ENCODE measurements around the gene EFNA1. TPM values are rescaled to one million over a fixed set of nuclear protein-coding genes. Genes with fewer than 3 reads are reported as not detected.

EFNA1 gene
- total and polyA plus RNA-seq, 2 of the 13 experiments (the other 11 are each of a cell fraction or from before 2014, with no cell fraction given) = 81.8 to 874 TPM

DNA sequence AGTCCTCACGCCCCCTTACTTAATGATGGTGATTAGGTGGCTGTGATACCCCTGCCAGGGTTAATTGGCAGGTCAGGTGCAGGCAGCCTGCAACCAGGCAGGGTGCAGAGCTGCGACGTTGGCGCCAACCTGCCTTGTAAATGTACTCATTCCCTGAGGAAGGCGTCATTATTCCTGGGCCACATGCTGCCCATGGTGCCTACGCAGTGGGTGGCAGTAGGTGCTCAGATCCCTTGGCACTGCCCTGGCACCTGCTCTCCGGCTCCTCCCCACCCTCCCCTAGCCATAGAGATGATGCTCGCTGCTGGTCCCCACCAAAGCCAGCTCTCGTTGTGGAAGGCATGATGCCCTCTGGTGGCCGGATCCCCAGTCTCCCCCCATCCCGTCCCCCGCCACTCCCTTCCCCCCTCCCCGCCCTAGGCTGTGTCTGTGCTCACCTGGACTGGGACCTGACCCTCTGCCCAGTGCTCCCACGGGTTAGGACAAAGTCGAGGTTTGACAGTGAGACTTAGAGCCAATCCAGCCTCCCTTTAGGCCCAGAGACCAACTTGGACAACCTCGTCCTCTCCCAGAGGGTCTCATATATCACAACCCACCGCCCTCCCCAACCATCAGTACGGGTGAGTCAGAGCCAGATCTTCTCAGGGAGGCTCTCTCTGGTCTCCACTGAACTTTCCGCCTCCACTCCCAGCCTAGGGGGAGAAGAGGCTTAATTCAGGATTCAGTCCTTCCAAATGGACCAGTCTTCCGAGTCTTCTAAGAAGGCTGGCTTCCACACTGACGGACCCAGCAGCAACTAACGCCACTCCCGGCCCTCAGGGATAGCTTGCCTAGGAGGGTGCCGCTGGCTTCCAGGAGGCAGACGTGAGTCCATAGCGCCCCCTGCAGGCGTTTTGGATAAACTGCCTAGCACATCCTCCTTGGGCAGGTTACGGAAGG lies 39.8 kb downstream of the EFNA1 start (continued):
- TF ChIP-seq ZNF749 (CRISPR knock-in tag; IDR thresholded peaks at IDR 0.05; ENCODE audit: borderline replicate concordance) (no peak), ZBTB8A (CRISPR knock-in tag; IDR thresholded peaks at IDR 0.05; ENCODE audit: borderline replicate concordance, low read depth) (no peak), SNAI1 (CRISPR knock-in tag; IDR thresholded peaks at IDR 0.05; ENCODE audit: borderline replicate concordance) (no peak), KLF6 (CRISPR knock-in tag; IDR thresholded peaks at IDR 0.05) (no peak; the same call in 1 of the 2 replicates), KDM2A (CRISPR knock-in tag; IDR thresholded peaks at IDR 0.05; ENCODE audit: borderline replicate concordance, low read depth) (peak; percentile 93), ZBTB3 (CRISPR knock-in tag; IDR thresholded peaks at IDR 0.05; ENCODE audit: borderline replicate concordance, low read depth) (no peak), ZBTB42 (CRISPR knock-in tag; IDR thresholded peaks at IDR 0.05) (no peak), ELF1 (CRISPR knock-in tag; IDR thresholded peaks at IDR 0.05) (no peak; the same call in 1 of the 2 replicates), GATA4 (IDR thresholded peaks at IDR 0.05; ENCODE audit: borderline replicate concordance, low read depth) (no peak), ZNF101 (CRISPR knock-in tag; IDR thresholded peaks at IDR 0.05; ENCODE audit: borderline replicate concordance, low read depth) (no peak), SIX1 (CRISPR knock-in tag; IDR thresholded peaks at IDR 0.05; ENCODE audit: borderline replicate concordance) (no peak), ZNF136 (CRISPR knock-in tag; IDR thresholded peaks at IDR 0.05; ENCODE audit: low read depth) (no peak), RFX3 (CRISPR knock-in tag; IDR thresholded peaks at IDR 0.05) (no peak), ZSCAN31 (CRISPR knock-in tag; IDR thresholded peaks at IDR 0.05; ENCODE audit: low read depth) (peak; percentile 68; the same call in 1 of the 2 replicates), PCBP2 (optimal IDR thresholded peaks at IDR 0.05; ENCODE audit: low read depth, low read length, poor library complexity, severe bottlenecking) (no peak), MED8 (CRISPR knock-in tag; IDR thresholded peaks at IDR 0.05; ENCODE audit: insufficient replicate concordance) (no peak), MAFG (CRISPR knock-in tag; IDR thresholded peaks at IDR 0.05) (no peak)
- TF ChIP-seq, protein P1, sequence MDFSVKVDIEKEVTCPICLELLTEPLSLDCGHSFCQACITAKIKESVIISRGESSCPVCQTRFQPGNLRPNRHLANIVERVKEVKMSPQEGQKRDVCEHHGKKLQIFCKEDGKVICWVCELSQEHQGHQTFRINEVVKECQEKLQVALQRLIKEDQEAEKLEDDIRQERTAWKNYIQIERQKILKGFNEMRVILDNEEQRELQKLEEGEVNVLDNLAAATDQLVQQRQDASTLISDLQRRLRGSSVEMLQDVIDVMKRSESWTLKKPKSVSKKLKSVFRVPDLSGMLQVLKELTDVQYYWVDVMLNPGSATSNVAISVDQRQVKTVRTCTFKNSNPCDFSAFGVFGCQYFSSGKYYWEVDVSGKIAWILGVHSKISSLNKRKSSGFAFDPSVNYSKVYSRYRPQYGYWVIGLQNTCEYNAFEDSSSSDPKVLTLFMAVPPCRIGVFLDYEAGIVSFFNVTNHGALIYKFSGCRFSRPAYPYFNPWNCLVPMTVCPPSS (IDR thresholded peaks at IDR 0.05) = no peak
- TF ChIP-seq, protein P2, sequence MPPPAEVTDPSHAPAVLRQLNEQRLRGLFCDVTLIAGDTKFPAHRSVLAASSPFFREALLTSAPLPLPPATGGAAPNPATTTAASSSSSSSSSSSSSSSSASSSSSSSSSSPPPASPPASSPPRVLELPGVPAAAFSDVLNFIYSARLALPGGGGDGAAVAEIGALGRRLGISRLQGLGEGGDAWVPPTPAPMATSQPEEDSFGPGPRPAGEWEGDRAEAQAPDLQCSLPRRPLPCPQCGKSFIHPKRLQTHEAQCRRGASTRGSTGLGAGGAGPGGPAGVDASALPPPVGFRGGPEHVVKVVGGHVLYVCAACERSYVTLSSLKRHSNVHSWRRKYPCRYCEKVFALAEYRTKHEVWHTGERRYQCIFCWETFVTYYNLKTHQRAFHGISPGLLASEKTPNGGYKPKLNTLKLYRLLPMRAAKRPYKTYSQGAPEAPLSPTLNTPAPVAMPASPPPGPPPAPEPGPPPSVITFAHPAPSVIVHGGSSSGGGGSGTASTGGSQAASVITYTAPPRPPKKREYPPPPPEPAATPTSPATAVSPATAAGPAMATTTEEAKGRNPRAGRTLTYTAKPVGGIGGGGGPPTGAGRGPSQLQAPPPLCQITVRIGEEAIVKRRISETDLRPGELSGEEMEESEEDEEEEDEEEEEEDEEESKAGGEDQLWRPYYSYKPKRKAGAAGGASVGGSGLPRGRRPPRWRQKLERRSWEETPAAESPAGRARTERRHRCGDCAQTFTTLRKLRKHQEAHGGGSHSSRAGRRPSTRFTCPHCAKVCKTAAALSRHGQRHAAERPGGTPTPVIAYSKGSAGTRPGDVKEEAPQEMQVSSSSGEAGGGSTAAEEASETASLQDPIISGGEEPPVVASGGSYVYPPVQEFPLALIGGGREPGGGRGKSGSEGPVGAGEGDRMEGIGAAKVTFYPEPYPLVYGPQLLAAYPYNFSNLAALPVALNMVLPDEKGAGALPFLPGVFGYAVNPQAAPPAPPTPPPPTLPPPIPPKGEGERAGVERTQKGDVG (CRISPR knock-in tag; IDR thresholded peaks at IDR 0.05; ENCODE audit: borderline replicate concordance) = no peak
- TF ChIP-seq, protein P3, sequence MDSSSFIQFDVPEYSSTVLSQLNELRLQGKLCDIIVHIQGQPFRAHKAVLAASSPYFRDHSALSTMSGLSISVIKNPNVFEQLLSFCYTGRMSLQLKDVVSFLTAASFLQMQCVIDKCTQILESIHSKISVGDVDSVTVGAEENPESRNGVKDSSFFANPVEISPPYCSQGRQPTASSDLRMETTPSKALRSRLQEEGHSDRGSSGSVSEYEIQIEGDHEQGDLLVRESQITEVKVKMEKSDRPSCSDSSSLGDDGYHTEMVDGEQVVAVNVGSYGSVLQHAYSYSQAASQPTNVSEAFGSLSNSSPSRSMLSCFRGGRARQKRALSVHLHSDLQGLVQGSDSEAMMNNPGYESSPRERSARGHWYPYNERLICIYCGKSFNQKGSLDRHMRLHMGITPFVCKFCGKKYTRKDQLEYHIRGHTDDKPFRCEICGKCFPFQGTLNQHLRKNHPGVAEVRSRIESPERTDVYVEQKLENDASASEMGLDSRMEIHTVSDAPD (CRISPR knock-in tag; IDR thresholded peaks at IDR 0.05) = 0 out of 2 replicates have a peak, but pooled peaks have one; percentile 51

All from HepG2 (cell line).